Lower leg skin (tissue), 4 donors: ENCODE results near the gene GALNT1. TPM values are rescaled to one million over a fixed set of nuclear protein-coding genes. Genes with fewer than 3 reads are reported as not detected.
"Not testable (repeated sequence)": the region's sequence is repeated elsewhere in the genome, so short reads cannot be mapped to it uniquely, and the experiment has no call there.

Experiments used
- DNase-seq, 2 donors: peaks; one replicate each; pipeline ENCODE4 v3.0.0-alpha.2; 2019; ENCODE audit warnings: low spot score in 2 of 2
- H3K4me3 ChIP-seq: fragments of 200-600 bp; sonication (generic); 2 replicates; pipeline ENCODE4 v1.5.1; 2017; ENCODE audit warnings: mild to moderate bottlenecking, low read depth; ENCODE audit not compliant: poor library complexity, severe bottlenecking
- CTCF ChIP-seq, 3 donors: fragments of 450-650 bp; IDR thresholded peaks; one replicate each; pipeline ENCODE4 v1.5.1; 2016; ENCODE audit warnings: antibody characterized with exemption in 3 of 3, mild to moderate bottlenecking in 3 of 3, moderate library complexity in 2 of 3
- POLR2A ChIP-seq, 2 donors: fragments of 450-650 bp; IDR thresholded peaks; one replicate each; pipeline ENCODE4 v1.6.1; 2016 to 2017; ENCODE audit warnings: antibody characterized with exemption in 2 of 2, mild to moderate bottlenecking in 1 of 2, moderate library complexity in 1 of 2
- WGBS, 2 donors: methylation state at CpG; one replicate each; pipeline ENCODE4 v1.1.5; 2018; 5-methylcytosine and 5-hydroxymethylcytosine counted together
- intact Hi-C: fragments of 100-400 bp; cut with DNase I; formaldehyde crosslinking; loops from one replicate; pipeline ENCODE4 v1.15.0; 2023; ENCODE audit warnings: low total_unique reads
- total RNA-seq, 4 donors: library from RNA; depleted of rRNA; stranded (reverse); fragments of >200 nt; gene quantifications; one replicate each; pipeline ENCODE4 v1.1.0, GENCODE V29; 2016

Gene GALNT1
- total RNA-seq, 4 donors from 2014 or later, result 64.4 to 106 (median 93.4) TPM

- 77 to 89% methylated on average over 2 of the region's 2 CpGs for WGBS, 2 donors
- intact Hi-C loops, result no loop called here
- TF ChIP-seq CTCF (IDR thresholded peaks at IDR 0.05), result no peak
- TF ChIP-seq POLR2A (IDR thresholded peaks at IDR 0.05), result no peak
- H3K4me3 ChIP-seq, result no peak overlapping the region
- DNase-seq, result no peak
Measured at GRCh38 chr18:35553300-35553699, 28.2 kb upstream of the GALNT1 start.

GRCh38 chr18:35555538-35555937 lies 26.0 kb upstream of the GALNT1 start:
- DNase-seq, intact Hi-C loops, H3K4me3 ChIP-seq: not testable (repeated sequence)
- WGBS, 2 donors, result 97 to 98% methylated on average over 5 of the region's 5 CpGs

GRCh38 chr18:35559867-35560266 lies 21.7 kb upstream of the GALNT1 start:
- no peak for DNase-seq

GRCh38 chr18:35564795-35565453 lies 16.6 kb upstream of the GALNT1 start:
- intact Hi-C loops, result no loop called here
- no peak for TF ChIP-seq CTCF (IDR thresholded peaks at IDR 0.05)
- no peak for TF ChIP-seq POLR2A (IDR thresholded peaks at IDR 0.05)
- DNase-seq, result no peak
- H3K4me3 ChIP-seq, result no peak overlapping the region
- 73 to 74% methylated on average over 3 of the region's 3 CpGs for WGBS, 2 donors

More at GRCh38 chr18:35559867-35560266, 21.7 kb upstream of the GALNT1 start:
- no peak overlapping the region for H3K4me3 ChIP-seq
- TF ChIP-seq CTCF (IDR thresholded peaks at IDR 0.05) (no peak), POLR2A (IDR thresholded peaks at IDR 0.05) (no peak)
- intact Hi-C loops, result no loop called here

GRCh38 chr18:35566019-35566418 lies 15.5 kb upstream of the GALNT1 start:
- no peak for DNase-seq
- no peak for TF ChIP-seq CTCF (IDR thresholded peaks at IDR 0.05)
- H3K4me3 ChIP-seq, result no peak overlapping the region
- 86 to 88% methylated on average over 4 of the region's 4 CpGs for WGBS, 2 donors
- intact Hi-C loops, result no loop called here

GRCh38 chr18:35570182-35570581 lies 11.4 kb upstream of the GALNT1 start:
- WGBS, 2 donors, result 54 to 56% methylated on average over 2 of the region's 2 CpGs
- no peak overlapping the region for H3K4me3 ChIP-seq
- intact Hi-C loops, result no loop called here
- TF ChIP-seq CTCF (IDR thresholded peaks at IDR 0.05) (no peak), POLR2A (IDR thresholded peaks at IDR 0.05) (no peak)
- no peak for DNase-seq
